IPS DF 4.7 (cell line): ENCODE data around the gene LRRIQ3.
A peak's percentile ranks its signal among the peaks of the same experiment; 100 is the strongest.
"Not testable (repeated sequence)": the region's sequence is repeated elsewhere in the genome, so short reads cannot be mapped to it uniquely, and the experiment has no call there.

Experiments used
- DNase-seq: peaks from one replicate; pipeline ENCODE4 v3.0.0-alpha.2; 2013; ENCODE audit warnings: low spot score; ENCODE audit errors: extremely low read depth

Gene LRRIQ3

DNA sequence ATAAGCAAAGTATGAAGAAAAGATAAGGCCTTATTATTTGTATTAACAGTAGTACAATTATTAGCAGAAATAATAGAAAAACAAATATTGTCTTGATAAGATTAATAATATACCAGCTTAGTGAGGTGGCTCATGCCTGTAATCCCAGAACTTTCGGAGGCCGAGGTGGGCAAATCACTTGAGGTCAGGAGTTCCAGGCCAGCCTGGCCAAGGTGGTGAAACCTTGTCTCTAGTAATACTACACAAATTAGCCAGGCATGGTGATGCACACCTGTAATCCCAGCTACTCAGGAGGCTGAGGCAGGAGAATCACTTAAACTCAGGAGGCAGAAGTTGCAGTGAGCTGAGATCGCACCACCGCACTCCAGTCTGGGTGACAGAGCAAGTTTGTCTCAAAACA lies 80.6 kb downstream of the LRRIQ3 start:
- DNase-seq = not testable (repeated sequence)

GRCh38 chr1:74113333-74113732 lies 84.6 kb downstream of the LRRIQ3 start:
- DNase-seq = no peak

DNA sequence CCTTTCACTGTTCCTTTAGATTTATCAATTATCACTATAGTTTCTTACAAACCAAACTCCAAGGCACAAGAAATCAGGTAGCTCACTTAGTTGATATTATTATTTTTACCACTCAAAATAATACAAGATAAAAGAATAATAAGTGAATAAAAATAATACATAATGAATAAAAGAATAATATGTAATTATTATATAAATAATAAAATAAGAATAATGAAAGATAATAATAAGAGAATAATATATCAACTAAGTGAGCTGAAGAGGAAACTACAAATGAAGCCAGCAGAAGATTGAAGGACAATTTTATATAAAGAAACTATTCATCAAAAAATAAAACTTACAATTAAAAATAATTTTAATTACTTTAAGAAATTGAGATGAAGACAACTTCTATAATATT lies 90.6 kb downstream of the LRRIQ3 start:
- no peak for DNase-seq

DNA sequence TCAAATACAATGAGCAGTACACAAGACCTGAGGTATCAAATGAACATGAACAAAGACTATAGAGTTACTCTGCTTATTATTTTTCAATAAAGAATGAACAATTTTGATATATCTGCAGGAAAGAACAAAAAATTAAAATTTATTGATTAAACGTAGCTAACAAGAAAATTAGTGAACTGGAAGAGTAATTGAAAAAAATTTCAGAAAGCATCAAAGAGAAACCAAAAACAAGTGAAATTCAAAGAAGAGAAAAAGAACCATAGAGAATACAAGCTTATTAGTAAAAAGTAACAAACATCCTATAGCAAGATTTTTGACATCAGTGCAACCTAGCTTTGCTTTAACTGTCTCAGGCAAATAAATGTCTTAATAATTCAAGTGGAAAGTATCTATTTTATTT lies 106.6 kb downstream of the LRRIQ3 start:
- DNase-seq = no peak

- DNase-seq = no peak
Observed at GRCh38 chr1:74083128-74083527, 114.8 kb downstream of the LRRIQ3 start.

DNA sequence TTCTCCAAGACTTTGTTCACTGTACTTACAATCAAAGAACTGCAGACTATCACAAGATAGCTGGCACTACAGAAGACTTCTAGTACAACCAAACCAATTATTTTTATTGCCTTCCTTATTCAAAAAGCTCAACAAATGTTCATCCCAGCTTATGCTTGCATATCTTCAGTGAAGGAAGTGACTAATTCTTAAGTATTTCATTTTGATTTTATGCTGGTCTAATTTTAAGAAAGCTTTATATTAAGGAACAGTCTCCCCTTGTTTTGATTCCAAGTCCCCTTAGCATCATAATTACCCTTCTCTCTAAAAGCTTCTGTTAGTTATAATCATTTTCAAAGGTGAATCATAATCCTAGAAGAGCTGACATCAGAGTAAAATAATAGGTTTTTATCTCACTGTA lies 132.9 kb downstream of the LRRIQ3 start:
- DNase-seq = no peak

GRCh38 chr1:74057719-74058118 lies 140.3 kb downstream of the LRRIQ3 start:
- no peak for DNase-seq

GRCh38 chr1:74053407-74053806 lies 144.6 kb downstream of the LRRIQ3 start:
- no peak for DNase-seq

- no peak for DNase-seq
Observed at GRCh38 chr1:74050386-74050785, 147.6 kb downstream of the LRRIQ3 start.

- DNase-seq = no peak
Observed at GRCh38 chr1:74038042-74038441, 159.9 kb downstream of the LRRIQ3 start.

DNA sequence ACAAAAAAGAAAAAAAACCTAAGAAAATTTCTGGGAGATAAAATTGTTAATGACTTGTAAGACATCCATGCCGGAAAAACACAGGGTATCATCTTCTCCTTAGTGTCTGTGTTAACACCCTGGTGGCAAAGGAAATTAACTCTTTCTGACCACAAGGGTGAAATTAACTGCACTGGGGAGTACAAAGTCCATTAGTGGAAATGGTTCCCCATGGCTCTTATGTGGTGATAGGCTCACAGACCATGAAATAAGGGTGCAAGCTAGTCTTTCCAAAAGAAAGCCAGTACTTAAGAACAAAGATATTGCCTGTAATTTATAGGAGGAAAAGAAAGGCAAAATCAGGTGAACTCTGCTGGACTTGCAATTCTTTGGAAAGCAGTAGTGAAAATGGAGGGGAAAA lies 185.4 kb downstream of the LRRIQ3 start:
- no peak for DNase-seq

DNA sequence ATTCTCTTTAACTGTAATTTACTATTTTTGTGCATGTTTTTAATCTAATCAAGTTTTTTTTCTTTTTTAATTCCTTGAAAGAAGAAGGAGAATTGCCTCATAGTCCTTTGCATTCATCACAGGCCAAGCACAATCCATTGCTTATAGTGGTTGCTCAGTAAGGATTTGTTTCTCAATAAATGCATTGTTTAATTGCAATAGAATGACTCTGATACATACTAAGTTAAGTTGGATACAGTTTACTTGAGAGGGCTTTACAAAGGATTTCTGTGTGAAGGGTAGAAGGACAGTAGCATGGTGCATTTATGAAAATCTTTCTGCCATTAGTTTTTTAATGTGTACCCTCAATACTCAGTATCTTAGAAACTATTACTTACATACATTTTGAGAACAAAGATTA lies 186.2 kb downstream of the LRRIQ3 start:
- no peak for DNase-seq

DNA sequence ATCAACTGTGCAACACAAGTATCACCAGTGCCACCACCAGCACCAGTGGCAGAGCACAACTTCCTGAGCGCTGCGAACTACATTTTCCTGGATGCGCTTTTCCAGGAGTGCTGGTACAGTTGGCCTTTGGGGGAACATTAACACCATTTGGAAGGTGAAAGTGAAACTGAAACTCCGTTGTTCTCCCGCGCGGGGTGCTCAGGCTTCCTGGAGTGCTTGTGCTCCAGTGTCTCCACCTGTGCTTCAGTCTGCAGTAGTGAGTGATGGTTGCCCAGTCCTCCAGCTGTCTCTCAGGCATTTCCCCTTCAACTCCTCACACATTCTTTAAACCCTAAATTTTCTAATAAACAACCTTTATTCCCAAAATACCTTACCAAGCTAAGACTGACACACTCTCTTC lies 187.8 kb downstream of the LRRIQ3 start:
- DNase-seq = no peak

GRCh38 chr1:74005533-74005932 lies 192.4 kb downstream of the LRRIQ3 start:
- DNase-seq = no peak

DNA sequence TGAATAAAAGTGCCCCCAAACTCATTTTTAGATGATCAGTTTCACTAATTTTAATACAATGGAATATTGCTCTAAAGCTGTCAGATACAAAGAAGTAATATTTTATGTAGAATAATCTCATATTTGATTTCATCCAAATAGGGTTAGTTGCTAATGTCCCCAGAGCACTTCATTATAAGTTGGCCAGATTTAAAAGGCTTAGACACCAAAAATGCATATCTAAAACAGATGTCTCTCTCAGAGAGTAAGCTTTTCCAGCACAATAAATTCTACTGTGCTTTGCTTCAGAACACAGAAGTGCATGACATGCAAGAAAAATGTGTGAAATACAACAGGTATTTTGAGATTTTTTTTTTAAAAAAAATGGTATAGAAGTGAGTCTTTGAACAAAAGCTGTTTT lies 194.2 kb downstream of the LRRIQ3 start:
- no peak for DNase-seq

- DNase-seq = peak; percentile 22
Observed at GRCh38 chr1:73998348-73998959, 199.5 kb downstream of the LRRIQ3 start.

DNA sequence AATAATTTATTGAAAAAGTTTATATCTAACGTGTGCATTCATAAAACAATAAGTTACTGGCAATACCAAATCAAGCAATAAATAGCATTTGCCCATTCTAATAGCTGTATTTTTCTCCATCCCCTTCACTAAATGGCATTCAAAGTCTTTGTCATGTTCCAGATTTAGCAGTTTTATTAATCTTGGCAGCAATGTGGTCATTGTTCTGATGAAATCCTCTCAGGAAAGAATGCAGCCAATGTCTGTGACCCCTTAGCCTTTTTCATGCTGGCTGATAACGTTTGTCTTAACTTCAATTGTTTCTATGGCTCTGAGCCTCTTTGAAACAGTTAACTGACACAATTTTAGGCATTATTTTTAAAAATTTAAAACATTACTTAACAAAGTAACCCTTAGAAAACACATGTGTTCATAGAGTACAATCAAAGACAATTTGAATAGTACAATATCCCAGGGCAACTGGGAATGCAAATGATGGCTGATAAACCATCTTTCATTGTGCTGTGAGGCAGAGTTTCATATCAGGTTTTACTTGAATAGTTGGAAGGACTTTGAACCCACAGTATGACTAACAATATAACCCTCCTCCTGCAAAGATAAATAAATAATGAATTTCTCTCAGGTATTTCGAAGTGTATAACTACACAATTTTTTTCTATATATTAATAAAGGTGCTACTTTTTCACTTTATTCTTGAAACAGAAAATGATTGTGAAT lies 217.5 kb downstream of the LRRIQ3 start:
- no peak for DNase-seq

- no peak for DNase-seq
Observed at GRCh38 chr1:73979684-73980083, 218.3 kb downstream of the LRRIQ3 start.

- DNase-seq = no peak
Observed at GRCh38 chr1:73978964-73979363, 219.0 kb downstream of the LRRIQ3 start.
